AG04450 (cell line): ENCODE measurements around the gene EXOSC3. TPM values are rescaled to one million over a fixed set of nuclear protein-coding genes. Genes with fewer than 3 reads are reported as not detected.
A peak's percentile ranks its signal among the peaks of the same experiment; 100 is the strongest.
"Not testable (repeated sequence)": the region's sequence is repeated elsewhere in the genome, so short reads cannot be mapped to it uniquely, and the experiment has no call there.

Experiments
- CTCF ChIA-PET: fragments of 300-600, 350-600 bp; formaldehyde crosslinking; extraction: SDS; loops from one replicate; lab custom pipeline; 2022; ENCODE audit warnings: antibody characterized with exemption, inconsistent platforms; lab: Charles Lee
- POLR2A ChIA-PET: fragments of 350-600 bp; formaldehyde crosslinking; extraction: SDS; loops from one replicate; lab custom pipeline; 2021; ENCODE audit warnings: antibody characterized with exemption, inconsistent platforms; lab: Yijun Ruan, JAX
- DNase-seq: peaks from one replicate; pipeline ENCODE4 v3.0.0-alpha.2; 2011; ENCODE audit warnings: low read depth, low spot score
- H3K27ac ChIP-seq: one replicate; pipeline ENCODE4 v1.5.1; 2012; ENCODE audit warnings: low read depth, low read length, control low read depth
- H3K27me3 ChIP-seq: one replicate; pipeline ENCODE4 v1.6.0; 2012; ENCODE audit warnings: low read length; ENCODE audit not compliant: control insufficient read depth, insufficient read depth
- H3K4me3 ChIP-seq: 2 replicates; pipeline ENCODE4 v1.5.1; 2011; ENCODE audit warnings: mild to moderate bottlenecking, low read depth, low read length, control low read depth
- H3K9me3 ChIP-seq: 2 replicates; pipeline ENCODE4 v1.5.1; 2012; ENCODE audit warnings: low read length; ENCODE audit not compliant: control insufficient read depth, insufficient read depth
- CTCF ChIP-seq: IDR thresholded peaks from 2 replicates; pipeline ENCODE4 v1.5.1; 2011; ENCODE audit warnings: low read depth, low read length, control low read depth, inconsistent platforms
- polyA minus RNA-seq: library from RNA; depleted of rRNA, polyadenylated mRNA; stranded (reverse); fragments of >200 nt; gene quantifications from 2 replicates; pipeline ENCODE4 v1.2.3, GENCODE V29; 2011; rRNA and poly(A)+ RNA removed
- polyA plus RNA-seq: library from polyadenylated mRNA; depleted of rRNA; stranded (reverse); fragments of >200 nt; gene quantifications from 2 replicates; pipeline ENCODE4 v1.2.3, GENCODE V29; 2011; rRNA removed

EXOSC3 gene
- polyA plus RNA-seq: 19.9 and 29.1 TPM in 2 replicates
- 9.2 and 30.1 TPM in 2 replicates for polyA minus RNA-seq

DNA sequence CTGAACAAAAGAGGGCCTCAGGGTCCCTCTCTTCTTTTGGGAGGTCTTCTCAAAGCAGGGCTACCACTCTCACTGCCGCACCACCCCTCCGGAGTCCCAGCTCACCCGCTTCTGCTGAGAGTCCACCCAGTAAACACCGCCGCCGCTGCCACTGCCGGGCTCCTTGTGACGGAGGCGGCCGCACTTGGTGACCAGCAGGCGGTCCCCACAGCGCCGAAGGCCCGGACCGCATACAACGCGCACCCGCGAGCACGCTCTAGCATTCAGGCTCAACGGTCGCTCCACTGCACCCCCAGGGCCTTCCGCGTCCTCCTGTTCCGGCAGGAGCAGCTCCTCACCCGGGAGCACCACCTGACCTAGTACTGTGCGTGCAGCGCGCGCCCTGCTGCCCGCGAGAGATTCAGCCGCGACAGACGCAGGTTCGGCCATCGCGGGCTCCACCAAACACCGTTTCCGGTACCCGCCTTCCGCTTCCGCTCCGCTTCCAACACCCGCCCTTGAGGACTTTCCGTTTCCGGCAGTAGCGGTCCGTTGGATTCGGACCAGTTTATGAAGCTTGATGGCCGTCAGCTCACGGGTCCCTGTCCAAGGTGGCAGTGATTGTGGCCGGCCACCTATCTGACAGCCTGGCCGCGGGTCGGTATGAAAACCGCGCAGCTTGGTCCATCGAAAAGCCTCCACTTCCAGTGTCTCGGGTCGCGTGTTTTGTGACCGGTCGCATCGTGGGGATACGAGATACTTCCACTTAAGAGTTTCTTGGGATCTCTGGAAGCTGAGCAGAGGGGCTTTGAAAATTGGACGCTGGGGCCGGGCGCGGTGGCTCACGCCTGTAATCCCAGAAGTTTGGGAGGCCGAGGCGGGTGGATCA is at the start of gene EXOSC3:
Gene EXOSC3, minus strand, starts transcription at position 449 of the 868 bp plus-strand sequence. Its CDS starts 20 bp downstream, at position 429.
- POLR2A ChIA-PET: interaction anchor here (0.8 to 1.7 kb wide), 7 partner anchors 10 to 193 kb away, joined by 3 to 26 read pairs (median 5); partner anchors contain the start of genes DCAF10 and TOMM5
- H3K9me3 ChIP-seq: 0 out of 2 replicates have a peak, but pooled peaks cover 3% of the 10 kb centered on the region
- peak; percentile 14; the same call in 1 of the 2 replicates for TF ChIP-seq CTCF
- peak within 1 kb of the TSS; percentile 94 for H3K4me3 ChIP-seq
- CTCF ChIA-PET: interaction anchor here (0.7 to 1.3 kb wide), 5 partner anchors 11 to 196 kb away, joined by 3 to 4 read pairs (median 3); no protein-coding TSS in a partner anchor
- no peaks in the 10 kb centered on the region for H3K27me3 ChIP-seq
- DNase-seq: peak; percentile 61
- H3K27ac ChIP-seq: peak within 1 kb of the TSS; percentile 42

GRCh38 chr9:37827483-37828165 is 42.8 kb upstream of the EXOSC3 start:
- CTCF ChIA-PET: no interaction called here
- H3K9me3 ChIP-seq: no peaks in the 10 kb centered on the region
- TF ChIP-seq CTCF: no peak
- H3K4me3 ChIP-seq: no peak overlapping the region
- DNase-seq: no peak
- no peaks in the 10 kb centered on the region for H3K27me3 ChIP-seq
- H3K27ac ChIP-seq: no peak overlapping the region
- POLR2A ChIA-PET: no interaction called here

DNA sequence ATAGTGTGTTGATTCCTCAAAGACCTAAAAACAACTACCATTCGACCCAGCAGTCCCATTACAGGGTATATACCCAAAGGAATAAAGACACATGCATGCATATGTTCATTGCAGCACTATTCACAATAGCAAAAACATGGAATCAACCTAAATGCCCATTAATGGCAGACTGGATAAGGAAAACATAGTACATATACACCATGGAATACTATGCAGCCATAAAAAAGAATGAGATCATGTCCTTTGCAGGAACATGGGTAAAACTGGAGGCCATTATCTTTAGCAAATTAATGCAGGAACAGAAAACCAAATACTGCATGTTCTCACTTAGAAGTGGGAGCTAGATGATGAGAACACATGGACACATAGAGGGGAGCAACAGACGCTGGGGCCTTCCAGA is 40.3 kb upstream of the EXOSC3 start:
- DNase-seq, H3K4me3 ChIP-seq, H3K27me3 ChIP-seq, POLR2A ChIA-PET, CTCF ChIA-PET, H3K27ac ChIP-seq, H3K9me3 ChIP-seq: not testable (repeated sequence)

DNA sequence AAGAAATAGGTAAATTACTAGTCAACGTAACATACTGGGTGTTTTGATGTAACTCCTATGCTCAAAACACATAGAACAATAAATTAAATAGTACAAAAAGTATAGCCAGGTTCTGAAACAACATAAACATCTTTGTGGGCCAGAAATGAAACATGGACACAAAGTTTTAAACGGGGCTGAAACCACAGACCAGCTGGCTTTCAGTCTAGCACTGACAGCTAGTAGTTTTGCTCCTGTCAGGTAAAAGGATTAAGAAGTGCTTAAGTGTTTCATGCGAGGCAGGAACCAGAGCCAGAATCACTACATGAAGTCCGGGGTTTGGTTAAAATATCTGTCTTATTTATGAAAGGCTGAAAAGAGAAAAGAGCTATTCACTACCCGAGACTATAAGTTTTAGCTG is 35.3 kb upstream of the EXOSC3 start:
- TF ChIP-seq CTCF: no peak
- POLR2A ChIA-PET: no interaction called here
- no peak for DNase-seq
- Histone ChIP-seq H3K9me3 (no peaks in the 10 kb centered on the region), H3K27me3 (no peaks in the 10 kb centered on the region), H3K27ac (no peak overlapping the region), H3K4me3 (no peak overlapping the region)
- CTCF ChIA-PET: no interaction called here

- ChIA-PET CTCF (no interaction called here), POLR2A (no interaction called here)
- Histone ChIP-seq H3K4me3 (no peak overlapping the region), H3K27me3 (no peaks in the 10 kb centered on the region), H3K27ac (no peak overlapping the region), H3K9me3 (no peaks in the 10 kb centered on the region)
- no peak for DNase-seq
- TF ChIP-seq CTCF: no peak
Measured at GRCh38 chr9:37818849-37819248, 34.0 kb upstream of the EXOSC3 start.
